AG10803 (cell line): Measurements from ENCODE around the gene LBR.
A peak's percentile ranks its signal among the peaks of the same experiment; 100 is the strongest.

Experiments used
- DNase-seq: peaks from one replicate; pipeline ENCODE4 v3.0.0; 2010; ENCODE audit warnings: low read depth
- H3K4me3 ChIP-seq: 2 replicates; pipeline ENCODE4 v1.5.1; 2011; ENCODE audit warnings: mild to moderate bottlenecking, low read length, control low read depth
- CTCF ChIP-seq: conservative IDR thresholded peaks from 2 replicates; pipeline ENCODE4 v1.5.1; 2011; ENCODE audit warnings: mild to moderate bottlenecking, low read length, control low read depth, inconsistent platforms

The LBR gene

GRCh38 chr1:225460737-225461532 is 33.1 kb upstream of the LBR start:
- no peak for DNase-seq
- H3K4me3 ChIP-seq = no peak overlapping the region
- TF ChIP-seq CTCF = no peak

GRCh38 chr1:225460021-225460736 is 32.3 kb upstream of the LBR start:
- no peak overlapping the region for H3K4me3 ChIP-seq
- no peak for DNase-seq
- 0 out of 2 replicates have a peak, but pooled peaks have one; percentile 7 for TF ChIP-seq CTCF

GRCh38 chr1:225458222-225458631 is 30.4 kb upstream of the LBR start:
- no peak overlapping the region for H3K4me3 ChIP-seq
- peak; percentile 80 for DNase-seq
- no peak for TF ChIP-seq CTCF

GRCh38 chr1:225454733-225455132 is 26.9 kb upstream of the LBR start:
- H3K4me3 ChIP-seq = no peak overlapping the region
- TF ChIP-seq CTCF = no peak
- peak; percentile 76 for DNase-seq

- TF ChIP-seq CTCF = no peak
- DNase-seq = no peak
- H3K4me3 ChIP-seq = no peak overlapping the region
Observed at GRCh38 chr1:225453797-225454648, 26.2 kb upstream of the LBR start.

GRCh38 chr1:225451840-225452515 is 24.1 kb upstream of the LBR start:
- H3K4me3 ChIP-seq = no peak overlapping the region
- TF ChIP-seq CTCF = no peak
- DNase-seq = no peak
